Mesodermal cell (in vitro differentiated cells): ENCODE data around the gene NAB2.
"Not testable (repeated sequence)": the region's sequence is repeated elsewhere in the genome, so short reads cannot be mapped to it uniquely, and the experiment has no call there.

Experiments used
- H3K27ac ChIP-seq: 2 replicates; pipeline ENCODE4 v1.7.0; 2013; ENCODE audit warnings: mild to moderate bottlenecking, low read depth, low read length, moderate library complexity; ENCODE audit not compliant: severe bottlenecking
- H3K36me3 ChIP-seq: 2 replicates; pipeline ENCODE4 v1.7.1; 2013; ENCODE audit warnings: mild to moderate bottlenecking, low read length, moderate library complexity; ENCODE audit not compliant: control insufficient read depth, insufficient read depth
- H3K4me1 ChIP-seq: one replicate; pipeline ENCODE4 v1.7.1; 2013; ENCODE audit warnings: mild to moderate bottlenecking, low read length; ENCODE audit not compliant: insufficient read depth, control insufficient read depth, poor library complexity, severe bottlenecking
- H3K4me3 ChIP-seq: 2 replicates; pipeline ENCODE4 v1.7.0; 2013; ENCODE audit warnings: low read length, control low read depth, mild to moderate bottlenecking; ENCODE audit not compliant: insufficient read depth, poor library complexity, severe bottlenecking; ENCODE audit errors: extremely low read depth
- H3K9me3 ChIP-seq: 2 replicates; pipeline ENCODE4 v1.7.1; 2013; ENCODE audit warnings: mild to moderate bottlenecking, low read length, moderate library complexity; ENCODE audit not compliant: control insufficient read depth
- WGBS, 2 experiments: methylation state at CpG; one replicate each; pipeline ENCODE4 v1.1.5; 2013; ENCODE audit warnings: missing lambda C conversion rate in 2 of 2; ENCODE audit not compliant: insufficient coverage in 2 of 2; 5-methylcytosine and 5-hydroxymethylcytosine counted together

The NAB2 gene

DNA sequence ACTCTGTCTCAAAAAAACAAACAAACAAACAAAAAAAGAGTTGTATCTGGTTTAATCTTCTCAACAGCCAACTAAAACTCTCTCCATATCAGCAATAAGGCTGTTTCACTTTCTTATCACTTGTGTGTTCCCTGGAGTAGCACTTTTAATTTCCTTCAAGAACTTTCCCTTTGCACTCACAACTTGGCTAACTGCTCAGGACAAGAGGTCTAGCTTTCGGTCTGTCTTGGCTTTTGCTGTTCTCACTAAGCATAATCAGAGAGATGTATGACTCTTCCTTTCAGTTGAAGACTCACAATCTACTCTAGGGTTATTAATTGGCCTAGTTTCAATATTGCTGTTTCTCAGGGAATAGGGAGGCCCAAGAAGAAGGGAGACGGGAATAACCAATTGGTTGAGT is 22.7 kb upstream of the NAB2 start:
- Histone ChIP-seq H3K36me3 (peaks cover 82% of the 10 kb centered on the region), H3K4me3 (no peak overlapping the region), H3K9me3 (no peaks in the 10 kb centered on the region), H3K27ac (no peak overlapping the region), H3K4me1 (no peaks in the 10 kb centered on the region)
- 100% methylated on average over 2 of the region's 2 CpGs; no CpG with 5 or more reads in 1 of the 2 experiments for WGBS, 2 experiments

DNA sequence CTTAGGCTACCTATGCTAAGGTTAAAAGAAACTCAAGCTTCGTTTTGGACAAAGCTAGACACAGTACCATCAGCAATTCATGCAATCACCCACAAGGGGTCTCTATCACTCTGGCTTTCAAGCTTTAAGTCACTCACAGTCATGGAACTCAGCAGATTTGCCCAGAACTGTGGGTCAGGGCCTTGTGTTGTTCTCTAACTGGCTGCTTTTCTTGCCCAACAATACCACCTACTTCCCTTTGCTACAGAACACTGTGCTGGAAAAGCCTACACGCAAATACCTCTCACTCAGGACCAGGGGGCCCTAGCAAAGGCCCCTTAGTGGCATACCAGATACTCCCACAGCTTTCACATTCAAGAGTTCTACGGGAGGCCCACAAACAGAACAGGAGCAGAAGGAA is 19.4 kb upstream of the NAB2 start:
- WGBS, 2 experiments: 20 to 61% methylated on average over 2 of the region's 3 CpGs
- Histone ChIP-seq H3K36me3 (peaks cover 82% of the 10 kb centered on the region), H3K4me3 (no peak overlapping the region), H3K9me3 (no peaks in the 10 kb centered on the region), H3K27ac (peak overlapping the region; percentile 5), H3K4me1 (no peaks in the 10 kb centered on the region)

- no peak overlapping the region for H3K27ac ChIP-seq
- no peaks in the 10 kb centered on the region for H3K4me1 ChIP-seq
- peaks cover 67% of the 10 kb centered on the region for H3K36me3 ChIP-seq
- 100% methylated on average over 1 to 2 of the region's 2 CpGs for WGBS, 2 experiments
- H3K9me3 ChIP-seq: no peaks in the 10 kb centered on the region
- H3K4me3 ChIP-seq: no peak overlapping the region
Measured at GRCh38 chr12:57072661-57073060, 16.3 kb upstream of the NAB2 start.

DNA sequence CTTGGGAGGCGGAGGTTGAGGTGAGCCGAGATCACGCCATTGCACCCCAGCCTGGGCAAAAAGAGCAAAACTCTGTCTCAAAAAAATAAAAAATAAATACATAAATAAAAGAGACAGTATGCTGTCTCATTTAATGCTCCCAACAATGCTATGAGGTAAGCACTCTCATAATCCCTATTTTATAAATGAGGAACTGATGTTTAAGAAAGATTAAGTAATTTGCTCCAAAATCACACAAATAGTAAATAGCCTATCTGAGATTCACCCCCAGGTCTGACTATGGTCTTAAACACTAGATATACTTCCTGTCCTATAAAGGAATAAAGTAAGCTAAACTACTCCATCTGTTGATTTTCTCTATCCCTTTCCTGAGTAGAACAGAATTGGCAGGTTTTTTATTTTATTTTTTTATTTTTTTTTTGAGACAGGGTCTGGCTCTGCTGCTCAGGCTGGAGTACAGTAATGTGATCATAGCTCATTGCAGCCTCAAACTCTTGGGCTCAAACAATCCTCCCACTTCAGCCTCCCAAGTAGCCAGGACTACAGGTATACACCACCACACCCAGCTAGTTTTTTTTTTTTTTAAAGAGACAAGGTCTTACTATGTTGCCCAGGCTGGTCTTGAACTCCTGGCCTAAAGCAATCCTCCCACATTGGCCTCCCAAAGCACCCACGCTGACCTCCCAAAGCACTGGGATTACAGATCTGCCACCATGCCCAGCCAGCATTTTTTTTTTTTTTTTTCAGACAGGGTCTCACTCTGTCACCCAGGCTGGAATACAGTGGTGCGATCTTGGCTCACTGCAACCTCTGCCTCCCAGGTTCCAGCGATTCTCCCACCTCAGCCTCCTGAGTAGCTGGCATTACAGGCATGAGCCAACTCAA is 15.1 kb upstream of the NAB2 start:
- WGBS, 2 experiments: 94 to 96% methylated on average over 3 of the region's 6 CpGs
- H3K4me1 ChIP-seq, H3K9me3 ChIP-seq, H3K27ac ChIP-seq, H3K4me3 ChIP-seq: not testable (repeated sequence)
- H3K36me3 ChIP-seq: peaks cover 57% of the 10 kb centered on the region

- WGBS, 2 experiments: 0% methylated on average over 26 to 32 of the region's 39 CpGs
Measured at GRCh38 chr12:57078519-57079404, 10.2 kb upstream of the NAB2 start, which contains the start of gene NEMP1. Gene NEMP1, minus strand, starts transcription at chr12:57078791. Its CDS starts 46 bp downstream, at chr12:57078745.

GRCh38 chr12:57079821-57080220 is 9.1 kb upstream of the NAB2 start:
- no peak overlapping the region for H3K27ac ChIP-seq
- 100% methylated on average over 1 of the region's 1 CpG; no CpG with 5 or more reads in 1 of the 2 experiments for WGBS, 2 experiments
- H3K4me1 ChIP-seq: peaks cover 7% of the 10 kb centered on the region
- no peaks in the 10 kb centered on the region for H3K9me3 ChIP-seq
- H3K36me3 ChIP-seq: peaks cover 9% of the 10 kb centered on the region
- H3K4me3 ChIP-seq: no peak overlapping the region

More at GRCh38 chr12:57078519-57079404, 10.2 kb upstream of the NAB2 start, which contains the start of gene NEMP1:
- Histone ChIP-seq H3K4me3 (peak within 1 kb of the TSS; percentile 96), H3K9me3 (no peaks in the 10 kb centered on the region), H3K27ac (peak within 1 kb of the TSS; percentile 84), H3K36me3 (peaks cover 18% of the 10 kb centered on the region), H3K4me1 (peaks cover 7% of the 10 kb centered on the region)

DNA sequence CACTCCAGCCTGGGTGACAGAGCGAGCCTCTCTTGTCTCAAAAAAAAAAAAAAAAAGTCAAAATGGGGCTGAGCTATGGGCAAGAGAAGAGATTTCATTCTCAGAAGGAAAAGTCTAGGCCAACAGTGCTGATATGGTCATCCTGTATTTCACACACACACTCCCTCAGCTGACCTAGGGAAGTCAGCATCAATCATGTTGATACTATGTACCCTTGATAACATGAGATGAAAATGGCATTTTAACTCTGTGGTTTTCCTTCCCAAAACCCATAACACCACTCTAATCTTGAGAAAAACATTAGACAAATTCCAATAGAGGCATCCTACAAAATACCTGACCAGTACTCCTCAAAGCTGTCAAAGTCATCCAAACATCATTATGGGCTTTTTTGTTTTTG is 8.1 kb upstream of the NAB2 start:
- Histone ChIP-seq H3K27ac (no peak overlapping the region), H3K36me3 (peaks cover 8% of the 10 kb centered on the region), H3K4me3 (no peak overlapping the region), H3K9me3 (no peaks in the 10 kb centered on the region), H3K4me1 (peaks cover 10% of the 10 kb centered on the region)
- WGBS, 2 experiments: 86% methylated on average over 1 of the region's 1 CpG; no CpG with 5 or more reads in 1 of the 2 experiments

DNA sequence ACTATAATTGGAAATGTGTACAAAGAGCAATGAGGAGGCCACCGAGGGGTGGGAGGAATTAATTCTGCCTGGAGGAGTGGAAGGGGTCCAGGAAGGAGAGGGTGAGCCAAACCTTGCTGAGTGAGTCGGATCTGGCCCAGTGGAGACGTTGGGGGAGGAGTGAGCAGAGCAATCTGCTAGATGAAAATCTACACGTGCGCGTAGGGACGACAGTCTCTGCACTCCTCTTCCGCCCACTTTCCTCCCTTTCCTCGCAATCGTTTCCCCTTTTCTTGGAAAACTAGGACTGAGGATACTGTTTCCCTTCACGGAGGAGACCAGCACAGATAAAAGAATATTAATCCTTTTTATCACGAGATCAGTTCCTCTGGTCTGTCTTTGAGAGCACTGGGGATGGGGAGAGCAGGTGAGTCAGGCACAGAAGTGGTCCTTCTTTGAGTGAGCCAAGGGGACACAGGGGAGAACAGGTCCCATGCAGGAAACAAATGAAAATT is 2.9 kb upstream of the NAB2 start:
- Histone ChIP-seq H3K36me3 (peaks cover 6% of the 10 kb centered on the region), H3K4me1 (peaks cover 6% of the 10 kb centered on the region), H3K27ac (peak overlapping the region; percentile 99), H3K4me3 (peak overlapping the region; percentile 51), H3K9me3 (no peaks in the 10 kb centered on the region)
- WGBS, 2 experiments: 38 to 41% methylated on average over 11 of the region's 12 CpGs

DNA sequence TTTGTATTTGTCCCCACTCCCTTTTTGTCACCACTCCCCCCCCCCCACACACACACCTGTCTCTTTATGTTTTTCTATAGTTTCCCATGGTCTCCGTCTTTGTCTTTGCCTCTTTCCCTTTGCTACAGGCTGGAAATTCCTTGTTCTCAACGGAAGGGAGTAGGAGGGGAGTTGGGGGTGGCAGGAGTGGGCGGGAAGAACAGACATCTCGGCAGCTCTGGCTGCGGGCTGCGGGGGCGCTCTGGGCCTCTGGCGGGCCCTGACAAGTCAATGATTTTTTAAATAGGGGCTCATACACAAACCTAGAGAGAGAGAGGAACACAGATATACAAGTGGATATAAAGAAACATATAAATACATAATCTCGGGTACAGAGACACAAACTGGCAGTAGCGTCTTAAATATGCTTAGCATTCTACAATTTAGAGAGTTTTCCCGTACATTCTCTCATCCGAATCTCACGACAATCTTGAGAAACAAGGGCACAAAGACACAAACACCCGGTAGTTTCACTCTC is 2.4 kb upstream of the NAB2 start:
- H3K36me3 ChIP-seq: peaks cover 11% of the 10 kb centered on the region
- peak overlapping the region; percentile 99 for H3K27ac ChIP-seq
- H3K4me3 ChIP-seq: peak overlapping the region; percentile 51
- 0 to 1% methylated on average over 5 to 7 of the region's 14 CpGs for WGBS, 2 experiments
- H3K9me3 ChIP-seq: no peaks in the 10 kb centered on the region
- peaks cover 11% of the 10 kb centered on the region for H3K4me1 ChIP-seq

DNA sequence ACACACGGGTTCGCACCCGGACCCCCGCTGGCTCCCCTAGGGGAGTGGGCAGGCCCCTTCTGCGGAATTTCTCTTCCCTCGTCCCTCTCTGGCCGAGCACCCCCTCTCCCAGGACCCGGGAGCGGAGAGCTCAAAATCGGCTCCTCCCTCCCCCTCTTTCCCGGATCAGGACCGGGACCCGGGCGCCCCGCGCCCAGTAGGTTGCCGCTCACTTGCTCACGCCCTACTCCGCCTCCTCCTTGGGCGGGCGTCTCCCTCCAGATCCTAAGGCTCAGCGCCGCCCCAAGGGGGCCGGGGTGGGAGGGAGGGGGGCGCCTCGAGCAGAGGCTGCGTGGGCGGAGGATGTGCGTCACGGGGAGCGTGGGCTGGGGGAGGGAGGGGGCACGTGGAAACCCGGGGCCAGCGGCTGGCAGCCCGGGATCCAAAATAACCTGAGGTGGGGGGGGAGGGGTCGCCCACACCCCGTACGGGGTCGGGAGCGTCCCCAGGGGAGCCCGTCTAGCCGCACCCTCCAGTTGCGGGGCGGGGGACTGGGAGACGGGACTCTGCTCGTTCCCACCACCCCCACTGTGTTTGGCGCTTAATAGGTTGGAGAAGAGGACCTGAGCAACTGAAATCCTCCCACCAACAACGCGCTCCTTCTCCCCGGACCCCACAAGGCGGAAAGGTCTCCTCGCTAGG is 1.8 kb upstream of the NAB2 start:
- Histone ChIP-seq H3K9me3 (no peaks in the 10 kb centered on the region), H3K27ac (peak overlapping the region; percentile 99), H3K36me3 (peaks cover 17% of the 10 kb centered on the region), H3K4me1 (peaks cover 17% of the 10 kb centered on the region), H3K4me3 (peak overlapping the region; percentile 51)
- 0% methylated on average over 20 to 26 of the region's 52 CpGs for WGBS, 2 experiments
